ENCODE measurements around the gene FAAP100. TPM values are rescaled to one million over a fixed set of nuclear protein-coding genes. Genes with fewer than 3 reads are reported as not detected.

The FAAP100 gene
- total RNA-seq, 1 donor from 2014 or later = 47.7 TPM

DNA sequence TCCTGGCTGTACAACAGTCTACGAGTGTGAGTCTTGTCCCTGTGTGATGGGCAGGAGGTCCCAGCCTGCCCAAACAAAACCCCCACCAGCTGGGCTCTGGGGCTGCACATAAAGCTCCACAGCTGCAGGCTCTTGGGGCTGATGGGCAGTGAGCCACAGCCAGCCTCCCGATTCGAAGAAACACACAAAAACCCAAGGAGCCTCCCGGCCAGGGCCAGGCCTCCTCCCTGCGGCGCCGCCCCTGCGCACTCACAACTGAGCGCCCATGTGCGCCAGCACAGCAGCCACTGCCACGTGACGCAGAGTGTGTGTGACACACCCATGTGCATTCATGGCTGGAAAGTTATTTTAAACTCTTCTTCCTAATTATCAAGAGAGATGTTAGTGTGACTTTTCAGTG lies 30.6 kb upstream of the FAAP100 start:
- H3K4me3 Mint-ChIP-seq (ENCODE audit: low read depth) = no peak overlapping the region
- H3K4me1 Mint-ChIP-seq (ENCODE audit: low read depth) = peaks cover 4% of the 10 kb centered on the region
- no peaks in the 10 kb centered on the region for H3K27me3 Mint-ChIP-seq
- TF ChIP-seq CTCF (IDR thresholded peaks at IDR 0.05; ENCODE audit: unreplicated experiment) = no peak
- no peak for DNase-seq (ENCODE audit: low spot score, unreplicated experiment)
- peaks cover 31% of the 10 kb centered on the region for H3K36me3 Mint-ChIP-seq (ENCODE audit: insufficient read depth)
- H3K27ac Mint-ChIP-seq = no peak overlapping the region
- no peaks in the 10 kb centered on the region for H3K9me3 Mint-ChIP-seq (ENCODE audit: low read depth)

GRCh38 chr17:81582341-81582740 lies 30.2 kb upstream of the FAAP100 start:
- TF ChIP-seq CTCF (IDR thresholded peaks at IDR 0.05; ENCODE audit: unreplicated experiment) = no peak
- Mint-ChIP-seq H3K27ac (no peak overlapping the region), H3K4me3 (ENCODE audit: low read depth) (no peak overlapping the region), H3K4me1 (ENCODE audit: low read depth) (peaks cover 8% of the 10 kb centered on the region), H3K9me3 (ENCODE audit: low read depth) (no peaks in the 10 kb centered on the region), H3K27me3 (no peaks in the 10 kb centered on the region), H3K36me3 (ENCODE audit: insufficient read depth) (peaks cover 33% of the 10 kb centered on the region)
- no peak for DNase-seq (ENCODE audit: low spot score, unreplicated experiment)

DNA sequence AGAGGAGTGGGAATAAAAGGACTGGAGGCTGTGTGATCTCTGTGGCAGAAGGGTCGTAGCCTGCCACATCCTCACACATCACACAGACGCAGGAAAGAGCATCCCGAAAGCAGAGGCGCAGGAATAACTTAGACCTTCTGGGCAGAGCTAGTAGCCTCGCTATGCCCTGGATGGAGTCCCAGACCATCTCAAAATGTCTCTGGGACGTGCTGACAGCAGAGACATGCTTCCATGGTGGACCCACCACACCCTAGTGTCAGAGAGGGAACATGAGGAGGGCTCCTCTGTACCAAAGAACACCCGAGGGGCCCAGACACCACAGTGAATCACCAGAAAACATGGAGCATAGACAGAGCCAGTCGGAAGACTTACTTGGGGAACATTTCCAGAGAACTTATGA lies 29.6 kb upstream of the FAAP100 start:
- no peaks in the 10 kb centered on the region for H3K9me3 Mint-ChIP-seq (ENCODE audit: low read depth)
- TF ChIP-seq CTCF (IDR thresholded peaks at IDR 0.05; ENCODE audit: unreplicated experiment) = no peak
- H3K27me3 Mint-ChIP-seq = no peaks in the 10 kb centered on the region
- H3K4me3 Mint-ChIP-seq (ENCODE audit: low read depth) = no peak overlapping the region
- peaks cover 13% of the 10 kb centered on the region for H3K4me1 Mint-ChIP-seq (ENCODE audit: low read depth)
- no peak for DNase-seq (ENCODE audit: low spot score, unreplicated experiment)
- H3K36me3 Mint-ChIP-seq (ENCODE audit: insufficient read depth) = peaks cover 31% of the 10 kb centered on the region
- no peak overlapping the region for H3K27ac Mint-ChIP-seq

DNA sequence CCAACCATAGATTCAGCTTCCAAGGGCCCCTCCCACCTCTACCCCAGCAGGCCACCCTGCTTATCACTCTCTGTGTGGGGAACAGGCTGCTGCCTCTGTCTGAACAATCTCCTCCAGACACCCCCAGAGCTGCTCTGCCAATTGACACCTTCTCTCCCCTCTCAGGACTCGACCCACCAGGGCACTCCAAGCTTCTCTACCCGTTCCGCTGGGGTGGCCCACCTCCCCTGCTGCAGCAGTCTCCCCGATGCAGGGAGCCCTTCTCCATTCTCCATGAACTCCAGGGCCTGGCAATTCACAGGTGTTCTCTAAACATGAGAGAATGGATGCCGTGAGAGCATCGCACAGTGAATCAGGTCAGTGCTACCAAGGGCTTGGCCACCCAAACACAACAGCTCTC lies 28.3 kb upstream of the FAAP100 start:
- H3K4me3 Mint-ChIP-seq (ENCODE audit: low read depth) = no peak overlapping the region
- H3K4me1 Mint-ChIP-seq (ENCODE audit: low read depth) = peaks cover 25% of the 10 kb centered on the region
- DNase-seq (ENCODE audit: low spot score, unreplicated experiment) = no peak
- no peaks in the 10 kb centered on the region for H3K9me3 Mint-ChIP-seq (ENCODE audit: low read depth)
- H3K27me3 Mint-ChIP-seq = no peaks in the 10 kb centered on the region
- TF ChIP-seq CTCF (IDR thresholded peaks at IDR 0.05; ENCODE audit: unreplicated experiment) = no peak
- peak overlapping the region; percentile 64 for H3K27ac Mint-ChIP-seq
- peaks cover 29% of the 10 kb centered on the region for H3K36me3 Mint-ChIP-seq (ENCODE audit: insufficient read depth)

- Mint-ChIP-seq H3K27ac (peak overlapping the region; percentile 53), H3K4me1 (ENCODE audit: low read depth) (peaks cover 25% of the 10 kb centered on the region), H3K4me3 (ENCODE audit: low read depth) (no peak overlapping the region), H3K27me3 (no peaks in the 10 kb centered on the region), H3K9me3 (ENCODE audit: low read depth) (no peaks in the 10 kb centered on the region), H3K36me3 (ENCODE audit: insufficient read depth) (peaks cover 28% of the 10 kb centered on the region)
- DNase-seq (ENCODE audit: low spot score, unreplicated experiment) = no peak
- TF ChIP-seq CTCF (IDR thresholded peaks at IDR 0.05; ENCODE audit: unreplicated experiment) = no peak
Measured at GRCh38 chr17:81579821-81580321, 27.7 kb upstream of the FAAP100 start.

All from progenitor cell of endocrine pancreas (in vitro differentiated cells).